D721Med (cell line): Measurements from ENCODE around the gene LMNB1.
"Not testable (repeated sequence)": the region's sequence is repeated elsewhere in the genome, so short reads cannot be mapped to it uniquely, and the experiment has no call there.

Experiments
- DNase-seq: peaks from one replicate; pipeline ENCODE4 v3.0.0; 2011; ENCODE audit warnings: low spot score; ENCODE audit not compliant: insufficient read length
- FAIRE-seq: peaks from 2 replicates; lab custom pipeline; 2011; peaks lifted over from hg19 to GRCh38; lab: Jason Lieb, UNC
- CTCF ChIP-seq: IDR thresholded peaks from 2 replicates; pipeline ENCODE4 v1.5.1; 2012; ENCODE audit warnings: mild to moderate bottlenecking, control low read depth; ENCODE audit not compliant: insufficient read depth; ENCODE audit errors: missing control alignments

LMNB1 gene

GRCh38 chr5:126776499-126777256 lies at the start of gene LMNB1:
LMNB1 (plus strand) TSS chr5:126777136; CDS start chr5:126777509, 373 bp downstream.
- DNase-seq (no peak), FAIRE-seq (no peak)
- TF ChIP-seq CTCF, result no peak

GRCh38 chr5:126732716-126733115 lies 44.2 kb upstream of the LMNB1 start:
- FAIRE-seq, result no peak
- no peak for TF ChIP-seq CTCF

GRCh38 chr5:126734573-126734972 lies 42.4 kb upstream of the LMNB1 start:
- not testable (repeated sequence) for FAIRE-seq, DNase-seq

More at GRCh38 chr5:126732716-126733115, 44.2 kb upstream of the LMNB1 start:
- DNase-seq, result no peak

- FAIRE-seq (no peak), DNase-seq (no peak)
- TF ChIP-seq CTCF, result no peak
Measured at GRCh38 chr5:126736141-126736540, 40.8 kb upstream of the LMNB1 start.

- FAIRE-seq, result no peak
- no peak for TF ChIP-seq CTCF
- no peak for DNase-seq
Measured at GRCh38 chr5:126741361-126741760, 35.6 kb upstream of the LMNB1 start.

- FAIRE-seq (no peak), DNase-seq (no peak)
- TF ChIP-seq CTCF, result no peak
Measured at GRCh38 chr5:126742425-126742824, 34.5 kb upstream of the LMNB1 start.

- no peak for FAIRE-seq
- DNase-seq, result no peak
- no peak for TF ChIP-seq CTCF
Measured at GRCh38 chr5:126744836-126745235, 32.1 kb upstream of the LMNB1 start.
